Measurements from ENCODE around the gene TREM1.

Gene TREM1

GRCh38 chr6:41286544-41287346 lies at the start of gene TREM1:
Gene TREM1, minus strand, starts transcription at chr6:41286682. Its CDS starts 27 bp downstream, at chr6:41286655.
- Histone ChIP-seq H3K4me2 (ENCODE audit: low read depth, low read length, poor library complexity, severe bottlenecking) (no peak within 1 kb of the TSS), H3K9me3 (ENCODE audit: insufficient read depth, low read depth, low read length) (no peaks in the 10 kb centered on the region), H3F3A (ENCODE audit: low read depth) (no peaks in the 10 kb centered on the region), H3K79me2 (ENCODE audit: insufficient read depth, low read length) (no peaks in the 10 kb centered on the region), H3K36me3 (ENCODE audit: insufficient read depth, low read length) (no peaks in the 10 kb centered on the region), H3K9ac (ENCODE audit: low read depth, low read length, poor library complexity, severe bottlenecking) (no peak within 1 kb of the TSS), H3K4me1 (ENCODE audit: insufficient read depth, low read length, poor library complexity, severe bottlenecking) (no peaks in the 10 kb centered on the region), H4K20me1 (ENCODE audit: insufficient read depth, low read length, poor library complexity, severe bottlenecking) (no peaks in the 10 kb centered on the region), H3K27me3 (ENCODE audit: insufficient read depth, low read length, poor library complexity, severe bottlenecking) (peaks cover 10% of the 10 kb centered on the region), H2AFZ (ENCODE audit: low read length) (no peak within 1 kb of the TSS), H3K9me2 (replicated peaks; ENCODE audit: low read depth, low read length) (no peaks in the 10 kb centered on the region), H3K4me3 (ENCODE audit: low read length, poor library complexity, severe bottlenecking) (no peak within 1 kb of the TSS)
- no peak for TF ChIP-seq EZH2phosphoT487 (IDR thresholded peaks at IDR 0.05; ENCODE audit: borderline replicate concordance)
- TF ChIP-seq CTCF (conservative IDR thresholded peaks at IDR 0.05; ENCODE audit: low read length): no peak

GRCh38 chr6:41335943-41336342 lies 49.5 kb upstream of the TREM1 start:
- H3K9ac ChIP-seq (ENCODE audit: low read depth, low read length, poor library complexity, severe bottlenecking): no peak overlapping the region
- no peak overlapping the region for H3K4me2 ChIP-seq (ENCODE audit: low read depth, low read length, poor library complexity, severe bottlenecking)
- no peaks in the 10 kb centered on the region for H3K9me2 ChIP-seq (replicated peaks; ENCODE audit: low read depth, low read length)
- H3K9me3 ChIP-seq (ENCODE audit: insufficient read depth, low read depth, low read length): no peaks in the 10 kb centered on the region
- peaks cover 70% of the 10 kb centered on the region for H3K4me1 ChIP-seq (ENCODE audit: insufficient read depth, low read length, poor library complexity, severe bottlenecking)
- no peak overlapping the region for H2AFZ ChIP-seq (ENCODE audit: low read length)
- TF ChIP-seq EZH2phosphoT487 (IDR thresholded peaks at IDR 0.05; ENCODE audit: borderline replicate concordance) (no peak), CTCF (conservative IDR thresholded peaks at IDR 0.05; ENCODE audit: low read length) (no peak)
- no peak overlapping the region for H3K4me3 ChIP-seq (ENCODE audit: low read length, poor library complexity, severe bottlenecking)
- no peaks in the 10 kb centered on the region for H3K27me3 ChIP-seq (ENCODE audit: insufficient read depth, low read length, poor library complexity, severe bottlenecking)
- H3F3A ChIP-seq (ENCODE audit: low read depth): no peaks in the 10 kb centered on the region
- H4K20me1 ChIP-seq (ENCODE audit: insufficient read depth, low read length, poor library complexity, severe bottlenecking): no peaks in the 10 kb centered on the region
- no peaks in the 10 kb centered on the region for H3K79me2 ChIP-seq (ENCODE audit: insufficient read depth, low read length)
- no peaks in the 10 kb centered on the region for H3K36me3 ChIP-seq (ENCODE audit: insufficient read depth, low read length)

DNA sequence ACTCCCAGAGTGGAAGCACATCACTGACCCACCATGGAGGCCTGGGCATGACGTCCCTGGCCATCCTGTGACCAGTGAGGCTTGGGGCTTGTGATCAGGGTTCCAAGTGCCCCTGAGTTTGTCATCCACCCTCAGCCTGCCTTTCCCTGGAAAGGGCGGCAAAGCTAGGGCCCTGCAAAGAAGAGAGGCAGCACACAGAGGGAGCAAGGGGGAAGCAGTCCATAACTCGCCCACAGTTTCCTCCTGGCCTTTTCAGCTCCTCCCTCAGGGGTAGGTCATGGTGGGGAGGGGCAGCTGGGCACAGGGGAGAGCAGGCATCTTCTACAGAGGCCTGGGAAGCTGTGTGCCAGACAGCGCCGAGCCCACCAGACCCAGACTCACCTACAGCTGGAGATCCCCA lies 48.8 kb upstream of the TREM1 start, which contains the start of gene NCR2:
TSS of gene NCR2 (plus strand) at position 313 of the 400 bp plus-strand sequence. CDS start 269 bp downstream, outside the sequence.
- H3K9ac ChIP-seq (ENCODE audit: low read depth, low read length, poor library complexity, severe bottlenecking): peak within 1 kb of the TSS; percentile 36
- peak within 1 kb of the TSS; percentile 26 for H3K4me3 ChIP-seq (ENCODE audit: low read length, poor library complexity, severe bottlenecking)
- peaks cover 70% of the 10 kb centered on the region for H3K4me1 ChIP-seq (ENCODE audit: insufficient read depth, low read length, poor library complexity, severe bottlenecking)
- no peaks in the 10 kb centered on the region for H3F3A ChIP-seq (ENCODE audit: low read depth)
- no peak for TF ChIP-seq EZH2phosphoT487 (IDR thresholded peaks at IDR 0.05; ENCODE audit: borderline replicate concordance)
- TF ChIP-seq CTCF (conservative IDR thresholded peaks at IDR 0.05; ENCODE audit: low read length): no peak
- H3K27me3 ChIP-seq (ENCODE audit: insufficient read depth, low read length, poor library complexity, severe bottlenecking): no peaks in the 10 kb centered on the region
- H2AFZ ChIP-seq (ENCODE audit: low read length): no peak within 1 kb of the TSS
- H3K36me3 ChIP-seq (ENCODE audit: insufficient read depth, low read length): no peaks in the 10 kb centered on the region
- H3K79me2 ChIP-seq (ENCODE audit: insufficient read depth, low read length): no peaks in the 10 kb centered on the region
- H3K9me3 ChIP-seq (ENCODE audit: insufficient read depth, low read depth, low read length): no peaks in the 10 kb centered on the region
- H3K9me2 ChIP-seq (replicated peaks; ENCODE audit: low read depth, low read length): no peaks in the 10 kb centered on the region
- peak within 1 kb of the TSS; percentile 49 for H3K4me2 ChIP-seq (ENCODE audit: low read depth, low read length, poor library complexity, severe bottlenecking)
- H4K20me1 ChIP-seq (ENCODE audit: insufficient read depth, low read length, poor library complexity, severe bottlenecking): no peaks in the 10 kb centered on the region

All from Loucy (cell line).